AG04449 (cell line): ENCODE data around the gene EML1.

Experiments used
- CTCF ChIA-PET: fragments of 350-600 bp; formaldehyde crosslinking; extraction: SDS; loops from one replicate; lab custom pipeline; 2021; ENCODE audit warnings: antibody characterized with exemption; lab: Yijun Ruan, JAX
- POLR2A ChIA-PET: fragments of 400-600, 350-600 bp; formaldehyde crosslinking; extraction: SDS; loops from one replicate; lab custom pipeline; 2020; ENCODE audit warnings: antibody characterized with exemption, inconsistent platforms; lab: Yijun Ruan, JAX
- DNase-seq: peaks from one replicate; pipeline ENCODE4 v3.0.0-alpha.2; 2010; ENCODE audit warnings: low read depth, low spot score
- H3K4me3 ChIP-seq: 2 replicates; pipeline ENCODE4 v1.5.1; 2011; ENCODE audit warnings: low read depth, mild to moderate bottlenecking, control low read depth, low read length
- TF ChIP-seq, protein P1 (sequence below): IDR thresholded peaks from one replicate; pipeline ENCODE4 v1.5.1; 2011; ENCODE audit warnings: mild to moderate bottlenecking, moderate library complexity, low read length, control low read depth, inconsistent platforms; ENCODE audit not compliant: insufficient read depth; ENCODE audit errors: missing control alignments

Gene EML1

DNA sequence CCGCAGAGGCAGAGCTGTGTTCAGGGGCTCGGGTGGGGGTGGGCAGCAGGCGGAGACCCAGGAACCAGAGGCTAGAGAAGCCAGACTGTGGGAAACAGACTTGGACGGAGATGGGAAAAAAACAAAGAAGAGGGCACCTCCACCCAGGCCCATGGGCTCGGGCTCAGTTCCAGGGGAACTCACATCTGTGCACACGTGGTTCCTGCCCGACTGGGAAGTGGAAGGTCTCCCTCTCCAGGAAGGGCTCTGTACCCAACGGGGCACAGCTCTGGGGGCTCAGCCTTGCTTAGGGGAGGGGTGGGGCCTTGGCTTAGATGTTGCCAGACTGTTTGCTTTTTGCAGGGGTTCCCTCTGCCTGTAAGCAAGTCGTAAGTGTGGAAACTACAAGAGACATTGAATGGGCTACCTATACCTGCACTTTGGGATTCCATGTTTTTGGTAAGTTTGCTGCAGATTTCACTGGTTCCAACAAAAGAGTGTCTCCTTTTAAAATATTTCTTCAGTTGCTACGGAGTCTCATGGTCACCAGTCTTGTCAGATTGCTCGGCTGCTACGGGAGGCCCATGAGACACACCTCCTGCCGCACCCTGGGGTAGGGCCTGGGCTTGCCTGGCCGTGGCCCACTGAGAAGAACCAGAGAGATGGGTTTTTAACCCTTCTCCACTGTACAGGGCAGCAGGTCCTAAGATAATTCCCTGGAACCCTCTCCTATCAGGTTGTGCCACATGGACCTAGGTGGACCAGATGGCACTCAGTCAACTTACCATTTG lies 144.4 kb downstream of the EML1 start:
- ChIA-PET POLR2A (no interaction called here), CTCF (interaction anchor here (1.1 to 5.0 kb wide), 3 partner anchors 9 to 11 kb away, joined by 3 to 34 read pairs (median 4); no protein-coding TSS in a partner anchor)
- H3K4me3 ChIP-seq: no peak overlapping the region
- TF ChIP-seq, protein P1, sequence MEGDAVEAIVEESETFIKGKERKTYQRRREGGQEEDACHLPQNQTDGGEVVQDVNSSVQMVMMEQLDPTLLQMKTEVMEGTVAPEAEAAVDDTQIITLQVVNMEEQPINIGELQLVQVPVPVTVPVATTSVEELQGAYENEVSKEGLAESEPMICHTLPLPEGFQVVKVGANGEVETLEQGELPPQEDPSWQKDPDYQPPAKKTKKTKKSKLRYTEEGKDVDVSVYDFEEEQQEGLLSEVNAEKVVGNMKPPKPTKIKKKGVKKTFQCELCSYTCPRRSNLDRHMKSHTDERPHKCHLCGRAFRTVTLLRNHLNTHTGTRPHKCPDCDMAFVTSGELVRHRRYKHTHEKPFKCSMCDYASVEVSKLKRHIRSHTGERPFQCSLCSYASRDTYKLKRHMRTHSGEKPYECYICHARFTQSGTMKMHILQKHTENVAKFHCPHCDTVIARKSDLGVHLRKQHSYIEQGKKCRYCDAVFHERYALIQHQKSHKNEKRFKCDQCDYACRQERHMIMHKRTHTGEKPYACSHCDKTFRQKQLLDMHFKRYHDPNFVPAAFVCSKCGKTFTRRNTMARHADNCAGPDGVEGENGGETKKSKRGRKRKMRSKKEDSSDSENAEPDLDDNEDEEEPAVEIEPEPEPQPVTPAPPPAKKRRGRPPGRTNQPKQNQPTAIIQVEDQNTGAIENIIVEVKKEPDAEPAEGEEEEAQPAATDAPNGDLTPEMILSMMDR: no peak
- DNase-seq: no peak

DNA sequence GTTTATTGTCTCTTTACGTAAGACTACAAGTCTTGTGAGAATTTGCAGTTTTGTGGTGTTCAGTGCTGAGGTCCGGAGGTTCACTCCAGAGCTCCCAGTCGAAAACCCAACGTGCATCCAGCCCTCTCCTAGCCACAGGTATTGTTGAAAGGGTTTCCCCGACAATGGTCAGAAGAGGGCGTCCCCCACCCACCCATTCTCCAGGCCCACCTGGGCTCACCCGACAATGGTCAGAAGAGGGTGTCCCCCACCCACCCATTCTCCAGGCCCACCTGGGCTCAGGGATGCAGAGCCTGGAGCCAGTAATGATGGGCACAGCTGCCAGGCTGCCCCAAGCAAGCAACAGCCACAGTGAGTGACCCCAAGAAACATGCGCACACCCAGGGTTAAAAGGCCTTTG lies 145.2 kb downstream of the EML1 start:
- POLR2A ChIA-PET: no interaction called here
- CTCF ChIA-PET: interaction anchor here (5.0 kb wide), 1 partner anchor 8 kb away, joined by 34 read pairs; no protein-coding TSS in a partner anchor
- DNase-seq: no peak

DNA sequence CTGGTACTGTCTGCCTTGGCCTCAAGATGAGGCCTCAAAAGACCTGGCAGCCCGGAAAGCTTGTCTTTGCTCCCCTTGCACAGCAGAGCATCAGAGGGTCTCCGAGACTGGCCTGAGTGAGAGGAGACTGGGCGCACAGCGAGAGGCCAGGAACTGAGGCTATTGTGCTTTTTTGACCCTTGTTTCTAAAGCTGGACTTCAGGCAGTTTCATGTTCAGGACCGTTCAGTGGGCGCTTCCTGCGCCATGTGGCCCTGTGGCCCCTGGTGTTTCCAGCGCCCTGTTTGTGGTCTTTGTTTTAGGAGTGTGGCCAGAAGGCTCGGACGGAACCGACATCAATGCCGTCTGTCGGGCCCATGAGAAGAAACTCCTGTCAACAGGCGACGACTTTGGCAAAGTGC lies 145.7 kb downstream of the EML1 start:
- ChIA-PET POLR2A (no interaction called here), CTCF (interaction anchor here (5.0 kb wide), 1 partner anchor 7 kb away, joined by 34 read pairs; no protein-coding TSS in a partner anchor)
- DNase-seq: no peak
- no peak overlapping the region for H3K4me3 ChIP-seq
- TF ChIP-seq, protein P1: no peak

More for the DNA sequence above, 145.2 kb downstream of the EML1 start:
- TF ChIP-seq, protein P1: no peak
- H3K4me3 ChIP-seq: no peak overlapping the region

DNA sequence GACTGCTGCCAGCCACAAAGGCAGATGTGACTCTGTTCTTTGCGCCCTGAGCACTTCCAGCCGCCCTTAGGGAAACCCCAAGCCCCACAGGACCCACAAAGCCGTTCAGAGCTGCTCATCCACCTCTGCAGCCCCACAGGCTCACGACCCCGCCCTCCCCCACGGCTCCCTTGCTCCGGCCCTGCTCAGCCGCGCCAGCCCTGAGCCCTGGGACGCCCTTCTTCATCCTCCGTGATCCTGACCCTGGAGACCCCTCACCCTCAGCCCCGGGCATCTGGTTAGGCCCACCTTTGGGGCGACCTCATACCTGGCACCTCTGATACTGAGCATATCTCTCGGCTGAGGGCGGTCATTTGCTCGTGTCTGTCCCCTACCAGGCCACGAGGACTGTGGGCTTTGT lies 146.2 kb downstream of the EML1 start:
- POLR2A ChIA-PET: no interaction called here

DNA sequence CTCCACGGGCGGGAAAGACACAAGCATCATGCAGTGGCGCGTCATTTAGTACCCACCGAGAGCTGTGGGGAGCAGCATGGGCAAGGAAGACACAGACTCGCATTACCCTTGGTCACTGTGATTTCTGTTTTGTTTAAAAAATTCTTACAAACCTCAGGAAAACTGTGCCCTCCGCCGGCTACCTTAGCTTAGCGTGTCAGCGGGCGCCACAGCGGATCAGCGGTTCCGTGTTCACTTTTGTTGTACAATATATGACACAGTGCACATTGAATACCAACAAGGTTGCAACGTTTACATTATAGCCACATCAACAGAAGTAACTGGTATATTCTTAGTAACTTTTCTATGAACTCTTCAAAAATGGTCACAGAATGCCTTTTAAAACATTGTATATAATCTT lies 146.9 kb downstream of the EML1 start:
- ChIA-PET CTCF (interaction anchor here (1.3 kb wide), 1 partner anchor 9 kb away, joined by 4 read pairs; no protein-coding TSS in a partner anchor), POLR2A (no interaction called here)
- no peak for DNase-seq
- TF ChIP-seq, protein P1: no peak
- H3K4me3 ChIP-seq: no peak overlapping the region

More for the DNA sequence above, 146.2 kb downstream of the EML1 start:
- TF ChIP-seq, protein P1: no peak
- no peak overlapping the region for H3K4me3 ChIP-seq
- CTCF ChIA-PET: interaction anchor here (5.0 kb wide), 1 partner anchor 7 kb away, joined by 34 read pairs; no protein-coding TSS in a partner anchor
- no peak for DNase-seq

DNA sequence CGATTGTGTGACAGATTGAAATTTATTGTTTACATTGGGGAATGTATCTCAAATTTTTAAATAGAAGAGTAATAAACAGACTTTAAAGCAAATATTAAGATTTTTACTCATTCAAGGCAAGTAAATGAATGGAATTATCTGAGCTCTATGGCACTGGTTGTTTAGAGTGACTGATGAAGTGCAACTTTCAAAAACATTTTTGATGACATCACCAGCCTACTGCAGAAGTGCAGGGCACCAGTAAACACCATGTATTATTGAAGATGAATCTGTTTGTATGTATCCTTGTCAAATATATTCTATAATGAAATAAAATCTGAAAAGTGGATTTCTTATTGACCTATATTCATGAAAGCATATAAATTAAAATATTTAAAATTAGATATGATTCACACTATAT lies 148.0 kb downstream of the EML1 start:
- TF ChIP-seq, protein P1: no peak
- ChIA-PET CTCF (no interaction called here), POLR2A (no interaction called here)
- H3K4me3 ChIP-seq: no peak overlapping the region
- DNase-seq: no peak
